SK-N-SH treated with all-trans-retinoic acid at 6 μM for 48 hours (cell line): ENCODE results near the gene SRBD1.

Experiments used
- ATAC-seq: fragments of 200-7000 bp; cut with Tn5 transposase; 3 replicates; pipeline ENCODE4 v1.9.1; 2020; ENCODE audit warnings: mild to moderate bottlenecking, moderate library complexity
- ARNTL ChIP-seq: fragments of 450-650 bp; formaldehyde crosslinking; IDR thresholded peaks from 2 replicates; pipeline ENCODE4 v1.5.0; 2020; ENCODE audit warnings: low read depth, mild to moderate bottlenecking, moderate library complexity, borderline replicate concordance
- BACH2 ChIP-seq: fragments of 250-450 bp; sonication (Bioruptor Pico); IDR thresholded peaks from 2 replicates; pipeline ENCODE4 v1.9.0; 2021; ENCODE audit warnings: mild to moderate bottlenecking, borderline replicate concordance
- CSDC2 ChIP-seq: fragments of 250-450 bp; sonication (Bioruptor Pico); IDR thresholded peaks from 2 replicates; pipeline ENCODE4 v1.5.0; 2020; ENCODE audit warnings: mild to moderate bottlenecking, moderate library complexity
- ESRRG ChIP-seq: fragments of 250-450 bp; sonication (Bioruptor Pico); IDR thresholded peaks from 2 replicates; pipeline ENCODE4 v1.6.1; 2021; ENCODE audit warnings: mild to moderate bottlenecking
- GLIS3 ChIP-seq: fragments of 250-450 bp; sonication (Bioruptor Pico); IDR thresholded peaks from 2 replicates; pipeline ENCODE4 v1.5.0; 2020; ENCODE audit warnings: mild to moderate bottlenecking, moderate library complexity
- ISL1 ChIP-seq: fragments of 250-450 bp; sonication (Bioruptor Pico); IDR thresholded peaks from 2 replicates; pipeline ENCODE4 v2.1.2; 2022; ENCODE audit warnings: mild to moderate bottlenecking, moderate library complexity
- OSR1 ChIP-seq: fragments of 250-450 bp; sonication (Bioruptor Pico); IDR thresholded peaks from 2 replicates; pipeline ENCODE4 v1.8.0; 2022; ENCODE audit warnings: moderate library complexity, mild to moderate bottlenecking, inconsistent platforms
- PPARA ChIP-seq: fragments of 250-450 bp; sonication (Bioruptor Pico); IDR thresholded peaks from 2 replicates; pipeline ENCODE4 v1.5.0; 2020; ENCODE audit warnings: mild to moderate bottlenecking, borderline replicate concordance
- RARB ChIP-seq: fragments of 250-450 bp; sonication (Bioruptor Pico); IDR thresholded peaks from 2 replicates; pipeline ENCODE4 v1.8.0; 2021; ENCODE audit warnings: mild to moderate bottlenecking, moderate library complexity
- SNAI2 ChIP-seq: fragments of 250-450 bp; sonication (Bioruptor Pico); IDR thresholded peaks from 2 replicates; pipeline ENCODE4 v1.5.0; 2020; ENCODE audit warnings: mild to moderate bottlenecking, moderate library complexity
- TCF4 ChIP-seq: fragments of 250-450 bp; sonication (Bioruptor Pico); IDR thresholded peaks from 2 replicates; pipeline ENCODE4 v1.8.0; 2021; ENCODE audit warnings: mild to moderate bottlenecking, moderate library complexity, borderline replicate concordance
- TOX ChIP-seq: fragments of 250-450 bp; sonication (Bioruptor Pico); IDR thresholded peaks from 2 replicates; pipeline ENCODE4 v1.8.0; 2021; ENCODE audit warnings: mild to moderate bottlenecking, moderate library complexity, borderline replicate concordance
- ZC3H10 ChIP-seq: fragments of 250-450 bp; sonication (Bioruptor Pico); IDR thresholded peaks from 2 replicates; pipeline ENCODE4 v1.5.1; 2021; ENCODE audit warnings: mild to moderate bottlenecking, moderate library complexity
- ZFP3 ChIP-seq: fragments of 250-450 bp; sonication (Bioruptor Pico); IDR thresholded peaks from 2 replicates; pipeline ENCODE4 v1.5.0; 2020; ENCODE audit warnings: mild to moderate bottlenecking, moderate library complexity
- ZFP30 ChIP-seq: fragments of 450-650 bp; formaldehyde crosslinking; IDR thresholded peaks from 2 replicates; pipeline ENCODE4 v1.5.0; 2022; ENCODE audit warnings: mild to moderate bottlenecking, moderate library complexity
- ZNF565 ChIP-seq: fragments of 450-650 bp; formaldehyde crosslinking; conservative IDR thresholded peaks from 2 replicates; pipeline ENCODE4 v1.5.0; 2020; ENCODE audit warnings: low read depth, mild to moderate bottlenecking, moderate library complexity
- ZNF70 ChIP-seq: fragments of 450-650 bp; formaldehyde crosslinking; IDR thresholded peaks from 2 replicates; pipeline ENCODE4 v1.5.0; 2020; ENCODE audit warnings: mild to moderate bottlenecking, moderate library complexity
- ZNF8 ChIP-seq: fragments of 450-650 bp; formaldehyde crosslinking; IDR thresholded peaks from 2 replicates; pipeline ENCODE4 v1.5.0; 2020; ENCODE audit warnings: mild to moderate bottlenecking, moderate library complexity
- TF ChIP-seq, protein P1 (sequence below): fragments of 250-450 bp; sonication (Bioruptor Pico); IDR thresholded peaks from 2 replicates; pipeline ENCODE4 v1.5.1; 2020; ENCODE audit warnings: low read depth, mild to moderate bottlenecking, moderate library complexity
- TF ChIP-seq, protein P2 (sequence below): fragments of 250-450 bp; sonication (Bioruptor Pico); IDR thresholded peaks from 2 replicates; pipeline ENCODE4 v1.8.0; 2021; ENCODE audit warnings: low read depth, mild to moderate bottlenecking, moderate library complexity, borderline replicate concordance
- TF ChIP-seq, protein P3 (sequence below): fragments of 250-450 bp; sonication (Bioruptor Pico); IDR thresholded peaks from 2 replicates; pipeline ENCODE4 v1.5.1; 2021; ENCODE audit warnings: mild to moderate bottlenecking, moderate library complexity

Gene SRBD1

DNA sequence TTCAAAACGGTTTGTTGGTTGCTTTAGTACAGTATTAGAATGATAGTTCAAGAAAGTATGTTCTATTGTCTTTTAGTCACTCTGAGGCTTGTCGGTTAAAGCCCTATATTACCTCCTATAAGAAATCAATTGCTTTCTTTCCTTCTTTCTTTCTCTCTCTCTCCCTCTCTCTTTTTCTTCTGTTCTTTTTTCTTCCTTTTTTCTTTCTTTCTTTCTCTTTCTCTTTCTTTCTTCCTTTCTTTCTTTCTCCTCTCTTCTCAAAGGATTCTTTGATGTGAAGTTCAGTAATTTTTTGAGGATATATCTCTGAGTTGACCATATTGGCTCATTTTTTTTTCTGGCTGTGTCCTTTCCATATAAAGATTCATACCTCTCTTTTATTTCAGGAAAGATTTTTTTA lies 249.4 kb downstream of the SRBD1 start:
- no peak for ATAC-seq
- TF ChIP-seq ZC3H10 = no peak

DNA sequence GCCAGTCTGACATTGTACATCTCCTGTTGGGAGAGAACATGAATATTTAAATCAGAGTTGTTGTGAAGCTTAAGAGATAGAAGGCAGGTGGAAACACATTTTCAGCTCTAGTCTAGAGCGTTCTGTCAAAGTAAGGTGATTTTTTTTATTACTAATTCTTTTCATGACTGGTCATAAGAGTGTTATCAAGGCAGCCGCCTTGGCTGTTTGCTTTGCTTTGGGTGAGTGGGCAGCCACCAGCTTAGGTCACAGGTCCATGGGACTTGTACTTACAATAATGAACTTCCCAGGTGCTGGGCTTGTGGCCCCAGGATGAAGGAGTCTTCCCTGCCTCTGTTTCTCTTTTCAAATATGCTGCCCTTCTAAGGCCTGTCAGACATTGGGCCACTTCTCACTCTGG lies 256.3 kb downstream of the SRBD1 start:
- no peak for ATAC-seq
- no peak for TF ChIP-seq SNAI2 (CRISPR knock-in tag)
- TF ChIP-seq ISL1 (CRISPR knock-in tag) = no peak
- TF ChIP-seq ESRRG = no peak
- TF ChIP-seq RARB (CRISPR knock-in tag) = no peak
- TF ChIP-seq, protein P1, sequence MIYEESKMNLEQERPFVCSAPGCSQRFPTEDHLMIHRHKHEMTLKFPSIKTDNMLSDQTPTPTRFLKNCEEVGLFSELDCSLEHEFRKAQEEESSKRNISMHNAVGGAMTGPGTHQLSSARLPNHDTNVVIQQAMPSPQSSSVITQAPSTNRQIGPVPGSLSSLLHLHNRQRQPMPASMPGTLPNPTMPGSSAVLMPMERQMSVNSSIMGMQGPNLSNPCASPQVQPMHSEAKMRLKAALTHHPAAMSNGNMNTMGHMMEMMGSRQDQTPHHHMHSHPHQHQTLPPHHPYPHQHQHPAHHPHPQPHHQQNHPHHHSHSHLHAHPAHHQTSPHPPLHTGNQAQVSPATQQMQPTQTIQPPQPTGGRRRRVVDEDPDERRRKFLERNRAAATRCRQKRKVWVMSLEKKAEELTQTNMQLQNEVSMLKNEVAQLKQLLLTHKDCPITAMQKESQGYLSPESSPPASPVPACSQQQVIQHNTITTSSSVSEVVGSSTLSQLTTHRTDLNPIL (CRISPR knock-in tag) = no peak
- no peak for TF ChIP-seq OSR1 (CRISPR knock-in tag)
- TF ChIP-seq ZFP30 (CRISPR knock-in tag) = no peak
- no peak for TF ChIP-seq GLIS3
- TF ChIP-seq, protein P2, sequence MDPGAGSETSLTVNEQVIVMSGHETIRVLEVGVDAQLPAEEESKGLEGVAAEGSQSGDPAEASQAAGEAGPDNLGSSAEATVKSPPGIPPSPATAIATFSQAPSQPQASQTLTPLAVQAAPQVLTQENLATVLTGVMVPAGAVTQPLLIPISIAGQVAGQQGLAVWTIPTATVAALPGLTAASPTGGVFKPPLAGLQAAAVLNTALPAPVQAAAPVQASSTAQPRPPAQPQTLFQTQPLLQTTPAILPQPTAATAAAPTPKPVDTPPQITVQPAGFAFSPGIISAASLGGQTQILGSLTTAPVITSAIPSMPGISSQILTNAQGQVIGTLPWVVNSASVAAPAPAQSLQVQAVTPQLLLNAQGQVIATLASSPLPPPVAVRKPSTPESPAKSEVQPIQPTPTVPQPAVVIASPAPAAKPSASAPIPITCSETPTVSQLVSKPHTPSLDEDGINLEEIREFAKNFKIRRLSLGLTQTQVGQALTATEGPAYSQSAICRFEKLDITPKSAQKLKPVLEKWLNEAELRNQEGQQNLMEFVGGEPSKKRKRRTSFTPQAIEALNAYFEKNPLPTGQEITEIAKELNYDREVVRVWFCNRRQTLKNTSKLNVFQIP = no peak
- no peak for TF ChIP-seq PPARA (CRISPR knock-in tag)
- no peak for TF ChIP-seq ZNF70 (CRISPR knock-in tag)
- TF ChIP-seq, protein P3, sequence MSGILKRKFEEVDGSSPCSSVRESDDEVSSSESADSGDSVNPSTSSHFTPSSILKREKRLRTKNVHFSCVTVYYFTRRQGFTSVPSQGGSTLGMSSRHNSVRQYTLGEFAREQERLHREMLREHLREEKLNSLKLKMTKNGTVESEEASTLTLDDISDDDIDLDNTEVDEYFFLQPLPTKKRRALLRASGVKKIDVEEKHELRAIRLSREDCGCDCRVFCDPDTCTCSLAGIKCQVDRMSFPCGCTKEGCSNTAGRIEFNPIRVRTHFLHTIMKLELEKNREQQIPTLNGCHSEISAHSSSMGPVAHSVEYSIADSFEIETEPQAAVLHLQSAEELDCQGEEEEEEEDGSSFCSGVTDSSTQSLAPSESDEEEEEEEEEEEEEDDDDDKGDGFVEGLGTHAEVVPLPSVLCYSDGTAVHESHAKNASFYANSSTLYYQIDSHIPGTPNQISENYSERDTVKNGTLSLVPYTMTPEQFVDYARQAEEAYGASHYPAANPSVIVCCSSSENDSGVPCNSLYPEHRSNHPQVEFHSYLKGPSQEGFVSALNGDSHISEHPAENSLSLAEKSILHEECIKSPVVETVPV (CRISPR knock-in tag) = no peak
- TF ChIP-seq TCF4 (CRISPR knock-in tag) = no peak
- no peak for TF ChIP-seq TOX
- TF ChIP-seq ZNF565 (CRISPR knock-in tag) = no peak
- no peak for TF ChIP-seq BACH2 (CRISPR knock-in tag)
- no peak for TF ChIP-seq ARNTL (CRISPR knock-in tag)
- TF ChIP-seq ZC3H10 = no peak

DNA sequence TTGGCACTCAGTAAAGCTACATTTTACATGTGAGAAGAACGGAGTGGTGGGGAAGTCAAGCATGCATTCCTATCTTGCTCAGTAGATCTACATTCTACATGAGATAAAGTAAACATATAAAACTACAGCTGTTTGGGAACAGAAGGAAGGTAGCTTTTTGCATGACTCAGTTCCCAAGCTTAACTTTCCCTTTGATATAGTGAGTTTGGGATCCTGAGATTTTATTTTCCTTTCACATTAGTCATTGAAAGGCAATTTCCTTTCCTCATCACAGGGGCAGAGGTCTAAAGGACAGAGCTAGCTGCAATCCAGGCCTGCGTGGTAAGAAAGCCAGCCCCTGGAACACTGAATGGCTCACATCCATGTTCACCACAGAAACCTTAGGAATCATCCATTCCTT lies 257.2 kb downstream of the SRBD1 start:
- TF ChIP-seq TOX = no peak
- TF ChIP-seq ZFP30 (CRISPR knock-in tag) = no peak
- no peak for TF ChIP-seq SNAI2 (CRISPR knock-in tag)
- TF ChIP-seq RARB (CRISPR knock-in tag) = no peak
- TF ChIP-seq CSDC2 = no peak
- TF ChIP-seq, protein P1 (CRISPR knock-in tag) = no peak
- TF ChIP-seq ZNF70 (CRISPR knock-in tag) = no peak
- TF ChIP-seq ISL1 (CRISPR knock-in tag) = no peak
- TF ChIP-seq ESRRG = no peak
- no peak for TF ChIP-seq ARNTL (CRISPR knock-in tag)
- no peak for TF ChIP-seq OSR1 (CRISPR knock-in tag)
- no peak for TF ChIP-seq ZNF565 (CRISPR knock-in tag)
- TF ChIP-seq, protein P2 = no peak
- TF ChIP-seq TCF4 (CRISPR knock-in tag) = no peak
- TF ChIP-seq ZNF8 = no peak
- no peak for TF ChIP-seq BACH2 (CRISPR knock-in tag)
- TF ChIP-seq ZFP3 (CRISPR knock-in tag) = no peak
- TF ChIP-seq, protein P3 (CRISPR knock-in tag) = no peak
- no peak for TF ChIP-seq GLIS3
- no peak for TF ChIP-seq ZC3H10
- ATAC-seq = peak; percentile 63
